Loucy (cell line): ENCODE results near the gene KDM5C.

Source experiments
- CTCF ChIP-seq: fragments of 200-600 bp; sonication (generic); conservative IDR thresholded peaks from 2 replicates; pipeline ENCODE4 v1.5.1; 2014; ENCODE audit warnings: mild to moderate bottlenecking, antibody characterized with exemption, low read length
- EZH2phosphoT487 ChIP-seq: fragments of 200-600 bp; IDR thresholded peaks from 2 replicates; pipeline ENCODE4 v1.6.1; 2018; ENCODE audit warnings: antibody characterized with exemption, mild to moderate bottlenecking, moderate library complexity, borderline replicate concordance

- TF ChIP-seq CTCF (no peak), EZH2phosphoT487 (no peak)
Observed at GRCh38 chrX:53257166-53257565, 32.2 kb upstream of the KDM5C start.
